ENCODE results near the gene TC2N. TPM values are rescaled to one million over a fixed set of nuclear protein-coding genes. Genes with fewer than 3 reads are reported as not detected.

Gene TC2N
- total RNA-seq, 1 experiment from 2014 or later: 16.4 TPM

DNA sequence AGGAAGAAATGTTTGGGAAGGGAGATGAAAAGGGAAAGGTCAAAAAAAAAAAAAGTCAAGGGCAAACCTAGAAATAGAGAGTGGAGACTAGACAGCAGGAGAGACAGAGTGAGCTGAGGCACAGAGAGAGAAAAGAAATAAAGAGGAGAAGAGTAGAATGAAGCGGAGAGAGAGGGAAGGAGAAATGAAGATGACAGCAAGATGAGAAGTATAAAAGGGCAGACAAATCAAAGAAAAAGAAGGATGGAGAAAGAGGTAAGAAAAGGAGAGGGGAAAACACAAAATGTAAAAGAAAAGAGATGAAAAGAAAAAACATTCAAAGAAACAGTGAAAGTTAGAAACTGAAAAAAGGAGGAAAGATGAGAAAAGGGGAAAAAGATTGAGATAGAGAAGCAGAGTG is 53.0 kb downstream of the TC2N start:
- H4K8ac ChIP-seq (replicated peaks; ENCODE audit: insufficient read length, low read depth, low read length): no peak overlapping the region
- H2BK20ac ChIP-seq (ENCODE audit: low read depth, low read length, poor library complexity, severe bottlenecking): no peak overlapping the region
- no peak overlapping the region for H3T11ph ChIP-seq (ENCODE audit: low read length)
- no peak overlapping the region for H2BK15ac ChIP-seq (ENCODE audit: low read depth, low read length)
- H3K4me1 ChIP-seq (ENCODE audit: insufficient read depth, low read length): peaks cover 2% of the 10 kb centered on the region; the same call in 1 of the 2 replicates
- peak overlapping the region in 1 of 3 experiments; percentile 17; a peak in 2 of 7 replicates for H3K27ac Mint-ChIP-seq
- no peak overlapping the region for H2BK5ac ChIP-seq (ENCODE audit: insufficient read length, low read length)
- no peak overlapping the region for H4K5ac ChIP-seq (ENCODE audit: insufficient read length, low read depth, low read length)
- peaks cover 15 to 21% (median 21%) of the 10 kb centered on the region in 3 experiments for H3K36me3 Mint-ChIP-seq (ENCODE audit: insufficient read depth in 1 of 3, low read depth in 3 of 3)
- H3K9me3 ChIP-seq (ENCODE audit: control insufficient read depth, low read depth, low read length): no peaks in the 10 kb centered on the region
- peaks cover 18 to 27% of the 10 kb centered on the region in 2 experiments for H3K4me1 Mint-ChIP-seq
- no peak overlapping the region for H3K4ac ChIP-seq (ENCODE audit: low read depth, low read length)
- TF ChIP-seq, protein P1, sequence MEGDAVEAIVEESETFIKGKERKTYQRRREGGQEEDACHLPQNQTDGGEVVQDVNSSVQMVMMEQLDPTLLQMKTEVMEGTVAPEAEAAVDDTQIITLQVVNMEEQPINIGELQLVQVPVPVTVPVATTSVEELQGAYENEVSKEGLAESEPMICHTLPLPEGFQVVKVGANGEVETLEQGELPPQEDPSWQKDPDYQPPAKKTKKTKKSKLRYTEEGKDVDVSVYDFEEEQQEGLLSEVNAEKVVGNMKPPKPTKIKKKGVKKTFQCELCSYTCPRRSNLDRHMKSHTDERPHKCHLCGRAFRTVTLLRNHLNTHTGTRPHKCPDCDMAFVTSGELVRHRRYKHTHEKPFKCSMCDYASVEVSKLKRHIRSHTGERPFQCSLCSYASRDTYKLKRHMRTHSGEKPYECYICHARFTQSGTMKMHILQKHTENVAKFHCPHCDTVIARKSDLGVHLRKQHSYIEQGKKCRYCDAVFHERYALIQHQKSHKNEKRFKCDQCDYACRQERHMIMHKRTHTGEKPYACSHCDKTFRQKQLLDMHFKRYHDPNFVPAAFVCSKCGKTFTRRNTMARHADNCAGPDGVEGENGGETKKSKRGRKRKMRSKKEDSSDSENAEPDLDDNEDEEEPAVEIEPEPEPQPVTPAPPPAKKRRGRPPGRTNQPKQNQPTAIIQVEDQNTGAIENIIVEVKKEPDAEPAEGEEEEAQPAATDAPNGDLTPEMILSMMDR (conservative IDR thresholded peaks at IDR 0.05): no peak
- H4K91ac ChIP-seq (ENCODE audit: insufficient read length, low read depth, low read length): no peak overlapping the region
- H3K4me2 ChIP-seq (ENCODE audit: insufficient read depth, insufficient read length, low read length): no peak overlapping the region
- no peak overlapping the region for H3K23ac ChIP-seq (ENCODE audit: insufficient read length, low read depth, low read length)
- H3K27me3 ChIP-seq (ENCODE audit: insufficient read depth, low read length): no peaks in the 10 kb centered on the region
- H3K18ac ChIP-seq (ENCODE audit: insufficient read length, low read depth, low read length): no peak overlapping the region
- H3K23me2 ChIP-seq (ENCODE audit: insufficient read length, low read depth, low read length, poor library complexity, severe bottlenecking): no peaks in the 10 kb centered on the region
- no peaks in the 10 kb centered on the region for H3K79me1 ChIP-seq (ENCODE audit: insufficient read depth, low read depth, low read length, poor library complexity, severe bottlenecking)
- no peak overlapping the region for H2BK120ac ChIP-seq (ENCODE audit: low read depth, low read length, poor library complexity, severe bottlenecking)
- no peaks in the 10 kb centered on the region for H3K27me3 Mint-ChIP-seq (ENCODE audit: low read depth)
- H2AK5ac ChIP-seq (ENCODE audit: insufficient read length, low read length): no peak overlapping the region
- peaks cover 11 to 14% of the 10 kb centered on the region in 2 experiments; a peak in 4 of 5 replicates for H3K9me3 Mint-ChIP-seq
- H4K20me1 ChIP-seq (ENCODE audit: control insufficient read depth, insufficient read depth, insufficient read length): no peaks in the 10 kb centered on the region
- no peak overlapping the region for H3K14ac ChIP-seq (ENCODE audit: insufficient read depth, low read length)
- H3K9ac ChIP-seq (ENCODE audit: extremely low read depth, insufficient read length, low read length): no peak overlapping the region
- no peak overlapping the region for H3K27ac ChIP-seq (ENCODE audit: insufficient read length, low read depth, low read length)
- no peak overlapping the region for H3K4me3 Mint-ChIP-seq
- no peak overlapping the region for H3K56ac ChIP-seq (ENCODE audit: insufficient read length, low read depth, low read length)
- DNase-seq: no peak
- WGBS (ENCODE audit: extremely low coverage, insufficient read length, low lambda C conversion rate): 100% methylated on average over 1 of the region's 1 CpG
- no peak overlapping the region for H2BK12ac ChIP-seq (ENCODE audit: insufficient read length, low read depth, low read length)
- H2AFZ ChIP-seq (ENCODE audit: low read length): no peak overlapping the region
- no peaks in the 10 kb centered on the region for H3K79me2 ChIP-seq (ENCODE audit: insufficient read depth, low read length)
